IMR-90 (cell line): Measurements from ENCODE around the gene RTL5. TPM values are rescaled to one million over a fixed set of nuclear protein-coding genes. Genes with fewer than 3 reads are reported as not detected.

Source experiments
- ATAC-seq: fragments of 200-7000 bp; cut with Tn5 transposase; 2 replicates; pipeline ENCODE4 v1.9.1; 2020; ENCODE audit warnings: low read depth, mild to moderate bottlenecking, moderate library complexity
- BruUV-seq: library from RNA; stranded (reverse); fragments of 400-500 nt; replicated peaks from 2 replicates; lab custom pipeline; 2021; lab: Mats Ljungman, UMichigan
- CTCF ChIA-PET: fragments of 300-600 bp; formaldehyde crosslinking; extraction: SDS; loops from one replicate; lab custom pipeline; 2021; ENCODE audit warnings: antibody characterized with exemption; lab: Yijun Ruan, JAX
- POLR2A ChIA-PET: fragments of 300-600 bp; sonication (Branson Sonifier 250); formaldehyde crosslinking; loops from one replicate; lab custom pipeline; 2022; ENCODE audit warnings: antibody characterized with exemption; ENCODE audit not compliant: unreplicated experiment; lab: Charles Lee
- DNase-seq: peaks from one replicate; pipeline ENCODE4 v3.0.0; 2013
- H2AFZ ChIP-seq: replicated peaks from 2 replicates; pipeline ENCODE3; 2013; ENCODE audit warnings: low read length, mild to moderate bottlenecking; ENCODE audit not compliant: poor library complexity
- H2AK5ac ChIP-seq: 2 replicates; pipeline ENCODE4 v1.6.1; 2013; ENCODE audit warnings: low read depth, low read length, inconsistent platforms
- H2AK9ac ChIP-seq: replicated peaks from 2 replicates; pipeline ENCODE3; 2013; ENCODE audit warnings: mild to moderate bottlenecking, low read depth, low read length, moderate library complexity; ENCODE audit not compliant: poor library complexity
- H2BK120ac ChIP-seq: 2 replicates; pipeline ENCODE4 v1.6.1; 2013; ENCODE audit warnings: low read depth, low read length, inconsistent platforms
- H2BK15ac ChIP-seq: 3 replicates; pipeline ENCODE4 v1.6.1; 2013; ENCODE audit warnings: low read depth, low read length, inconsistent platforms
- H2BK20ac ChIP-seq: 2 replicates; pipeline ENCODE4 v1.6.1; 2013; ENCODE audit warnings: low read depth, mild to moderate bottlenecking, inconsistent platforms, low read length, moderate library complexity
- H2BK5ac ChIP-seq: 2 replicates; pipeline ENCODE4 v1.6.1; 2013; ENCODE audit warnings: mild to moderate bottlenecking, low read depth, low read length, inconsistent platforms; ENCODE audit not compliant: poor library complexity, severe bottlenecking
- H3K14ac ChIP-seq: replicated peaks from 2 replicates; pipeline ENCODE4 v1.6.1; 2013; ENCODE audit warnings: low read depth, low read length, inconsistent platforms
- H3K18ac ChIP-seq: 2 replicates; pipeline ENCODE4 v1.6.1; 2013; ENCODE audit warnings: low read depth, low read length, control low read depth
- H3K23ac ChIP-seq: 2 replicates; pipeline ENCODE4 v1.6.1; 2013; ENCODE audit warnings: low read depth, low read length, inconsistent platforms
- H3K27ac ChIP-seq: 2 replicates; pipeline ENCODE4 v1.5.1; 2013; ENCODE audit warnings: mild to moderate bottlenecking, control low read depth, low read length; ENCODE audit not compliant: insufficient read depth
- H3K27me3 ChIP-seq: 2 replicates; pipeline ENCODE4 v1.6.1; 2013; ENCODE audit warnings: low read length; ENCODE audit not compliant: control insufficient read depth, insufficient read depth
- H3K36me3 ChIP-seq: 2 replicates; pipeline ENCODE4 v1.6.1; 2013; ENCODE audit warnings: low read length, mixed read lengths; ENCODE audit not compliant: control insufficient read depth, insufficient read depth
- H3K4ac ChIP-seq: 2 replicates; pipeline ENCODE4 v1.6.1; 2013; ENCODE audit warnings: low read depth, low read length, inconsistent platforms
- H3K4me1 ChIP-seq: 2 replicates; pipeline ENCODE4 v1.6.1; 2013; ENCODE audit warnings: low read length, mixed read lengths; ENCODE audit not compliant: control insufficient read depth, insufficient read depth
- H3K4me2 ChIP-seq: 2 replicates; pipeline ENCODE4 v1.6.1; 2013; ENCODE audit warnings: low read depth, mild to moderate bottlenecking, control low read depth, low read length, moderate library complexity
- H3K4me3 ChIP-seq: 2 replicates; pipeline ENCODE4 v1.5.1; 2013; ENCODE audit warnings: low read depth, mild to moderate bottlenecking, control low read depth, low read length, moderate library complexity; ENCODE audit not compliant: insufficient read depth
- H3K56ac ChIP-seq: 2 replicates; pipeline ENCODE4 v1.6.1; 2013; ENCODE audit warnings: low read length, inconsistent platforms; ENCODE audit not compliant: insufficient read depth; ENCODE audit errors: extremely low read depth
- H3K79me1 ChIP-seq, 2 experiments: 2 replicates each; pipeline ENCODE4 v1.6.1; 2013; ENCODE audit warnings: low read length in 2 of 2, inconsistent platforms in 1 of 2, low read depth in 1 of 2
- H3K9ac ChIP-seq: 2 replicates; pipeline ENCODE4 v1.6.1; 2013; ENCODE audit warnings: low read depth, low read length, control low read depth
- H3K9me1 ChIP-seq: 2 replicates; pipeline ENCODE4 v1.6.1; 2013; ENCODE audit warnings: low read length, inconsistent platforms; ENCODE audit not compliant: insufficient read depth
- H3K9me3 ChIP-seq: 2 replicates; pipeline ENCODE4 v1.6.1; 2013; ENCODE audit warnings: low read length; ENCODE audit not compliant: control insufficient read depth, insufficient read depth
- H4K20me1 ChIP-seq: 2 replicates; pipeline ENCODE4 v1.6.1; 2013; ENCODE audit warnings: low read length, inconsistent platforms; ENCODE audit not compliant: insufficient read depth
- H4K5ac ChIP-seq: 2 replicates; pipeline ENCODE4 v1.6.1; 2013; ENCODE audit warnings: mild to moderate bottlenecking, low read depth, low read length, control low read depth
- H4K8ac ChIP-seq, 2 experiments: 2 replicates each; pipeline ENCODE4 v1.6.1; 2013; ENCODE audit warnings: low read depth in 2 of 2, low read length in 2 of 2, control low read depth in 1 of 2, inconsistent platforms in 1 of 2
- H4K91ac ChIP-seq: 2 replicates; pipeline ENCODE4 v1.6.1; 2013; ENCODE audit warnings: low read depth, low read length, inconsistent platforms; ENCODE audit not compliant: insufficient read depth
- CHD1 ChIP-seq: IDR thresholded peaks from 2 replicates; pipeline ENCODE4 v1.6.1; 2012; ENCODE audit warnings: low read depth, low read length, improper control_type of control experiment
- CTCF ChIP-seq: conservative IDR thresholded peaks from 2 replicates; pipeline ENCODE4 v1.5.1; 2012; ENCODE audit warnings: mild to moderate bottlenecking, low read depth, low read length, improper control_type of control experiment
- ELK1 ChIP-seq: fragments of 150-350 bp; IDR thresholded peaks from 2 replicates; pipeline ENCODE4 v1.6.1; 2016; ENCODE audit warnings: low read depth, mild to moderate bottlenecking, low read length, moderate library complexity, borderline replicate concordance
- WGBS, 2 experiments: methylation state at CpG; one replicate each; pipeline versions ENCODE4 v1.1.5 to v1.1.7; 2013; ENCODE audit warnings: missing lambda C conversion rate in 2 of 2; ENCODE audit not compliant: insufficient read length in 1 of 2; ENCODE audit errors: extremely low coverage in 2 of 2; 5-methylcytosine and 5-hydroxymethylcytosine counted together
- dilution Hi-C: fragments of 300-500 bp; cut with HindIII; formaldehyde crosslinking; loops from one replicate; pipeline ENCODE4 v1.14.3; 2018; ENCODE audit warnings: low sequenced_read_pairs; ENCODE audit not compliant: unreplicated experiment
- in situ Hi-C: fragments of 300-500 bp; cut with MboI; formaldehyde crosslinking; loops from 3 replicates; pipeline ENCODE4 v1.14.3; 2019; ENCODE audit warnings: low sequenced_read_pairs, inconsistent platforms, mixed read lengths
- intact Hi-C: fragments of 100-400 bp; cut with micrococcal nuclease; formaldehyde crosslinking; loops from 2 replicates; pipeline ENCODE4 v1.10.0; 2022
- polyA plus RNA-seq, 3 experiments: library from polyadenylated mRNA; depleted of rRNA; stranded (reverse); fragments of >200 nt; gene quantifications; 2 replicates each; pipeline ENCODE4 v1.2.3, GENCODE V29; 2012; ENCODE audit warnings: low replicate concordance in 1 of 3
- total RNA-seq: library from RNA; depleted of rRNA; stranded (reverse); fragments of >200 nt; gene quantifications from 2 replicates; pipeline ENCODE4 v1.2.3, GENCODE V29; 2012

RTL5 gene
- total and polyA plus RNA-seq, 2 of the 4 experiments (the other 2 are of a cell fraction): 0.90 to 2.5 TPM

- H2BK15ac ChIP-seq: no peak overlapping the region
- no peak overlapping the region for H2AK9ac ChIP-seq
- H3K9me1 ChIP-seq: no peaks in the 10 kb centered on the region
- peaks cover 3% of the 10 kb centered on the region; the same call in 1 of the 2 replicates for H3K9me3 ChIP-seq
- no peak overlapping the region for H3K14ac ChIP-seq
- no peak overlapping the region for H3K4me2 ChIP-seq
- no peak overlapping the region for H4K8ac ChIP-seq
- no peak overlapping the region for H2BK5ac ChIP-seq
- no peak overlapping the region for H3K4me3 ChIP-seq
- no peak overlapping the region for H3K9ac ChIP-seq
- H3K79me1 ChIP-seq: no peaks in the 10 kb centered on the region
- no peak overlapping the region for H2AK5ac ChIP-seq
- in situ Hi-C loops: no loop called here
- no peak overlapping the region for H3K56ac ChIP-seq
- no peak overlapping the region for H3K18ac ChIP-seq
- dilution Hi-C loops: no loop called here
- TF ChIP-seq CHD1 (no peak), ELK1 (no peak), CTCF (no peak)
- CTCF ChIA-PET: no interaction called here
- H3K27ac ChIP-seq: no peak overlapping the region
- no peak overlapping the region for H2BK20ac ChIP-seq
- no peaks in the 10 kb centered on the region; the same call in 1 of the 2 replicates for H4K20me1 ChIP-seq
- BruUV-seq: no TSS peak
- no peak overlapping the region for H2AFZ ChIP-seq
- H4K91ac ChIP-seq: no peak overlapping the region
- peaks cover 61% of the 10 kb centered on the region for H3K27me3 ChIP-seq
- H4K5ac ChIP-seq: no peak overlapping the region
- POLR2A ChIA-PET: no interaction called here
- no peak overlapping the region for H3K23ac ChIP-seq
- ATAC-seq (no peak), DNase-seq (no peak)
- no peak overlapping the region for H3K4ac ChIP-seq
- H2BK120ac ChIP-seq: no peak overlapping the region
- intact Hi-C loops: no loop called here
- no peaks in the 10 kb centered on the region for H3K36me3 ChIP-seq
- no CpG with 5 or more reads among the region's 8 CpGs for WGBS, 2 experiments
- H3K4me1 ChIP-seq: no peaks in the 10 kb centered on the region
These were observed 10.5 kb upstream of the RTL5 start for GRCh38 chrX:72142094-72142793.
